NCI-H2196 treated with DMSO at 0.1 percent for 48 hours (cell line): ENCODE measurements around the gene RAB1A.
A peak's percentile ranks its signal among the peaks of the same experiment; 100 is the strongest.
"Not testable (repeated sequence)": the region's sequence is repeated elsewhere in the genome, so short reads cannot be mapped to it uniquely, and the experiment has no call there.

Source experiments
- DNase-seq: peaks from one replicate; lab custom pipeline; 2025; ENCODE audit not compliant: unreplicated experiment; lab: John Stamatoyannopoulos, UW

The RAB1A gene

GRCh38 chr2:65129826-65130663, at the start of gene RAB1A:
TSS of gene RAB1A (minus strand) at chr2:65130106. CDS start at chr2:65129915, 191 bp downstream.
- DNase-seq, result peak; percentile 92

GRCh38 chr2:65177751-65178442, 48.0 kb upstream of the RAB1A start:
- no peak for DNase-seq

GRCh38 chr2:65175894-65176530, 46.1 kb upstream of the RAB1A start:
- DNase-seq, result no peak

- not testable (repeated sequence) for DNase-seq
Observed at GRCh38 chr2:65174031-65174430, 44.1 kb upstream of the RAB1A start.

- no peak for DNase-seq
Observed at GRCh38 chr2:65172994-65173790, 43.3 kb upstream of the RAB1A start.

GRCh38 chr2:65170611-65171477, 40.9 kb upstream of the RAB1A start:
- DNase-seq, result not testable (repeated sequence)

- no peak for DNase-seq
Observed at GRCh38 chr2:65169760-65170136, 39.8 kb upstream of the RAB1A start.

GRCh38 chr2:65165558-65165957, 35.7 kb upstream of the RAB1A start:
- no peak for DNase-seq

GRCh38 chr2:65164426-65164891, 34.6 kb upstream of the RAB1A start:
- DNase-seq, result no peak

- DNase-seq, result no peak
Observed at GRCh38 chr2:65161551-65162100, 31.7 kb upstream of the RAB1A start.

- DNase-seq, result no peak
Observed at GRCh38 chr2:65159906-65160305, 30.0 kb upstream of the RAB1A start.

- DNase-seq, result no peak
Observed at GRCh38 chr2:65159261-65159660, 29.4 kb upstream of the RAB1A start.

GRCh38 chr2:65158557-65158956, 28.7 kb upstream of the RAB1A start:
- no peak for DNase-seq

- DNase-seq, result not testable (repeated sequence)
Observed at GRCh38 chr2:65157856-65158255, 27.9 kb upstream of the RAB1A start.

GRCh38 chr2:65156041-65156440, 26.1 kb upstream of the RAB1A start:
- no peak for DNase-seq

GRCh38 chr2:65153515-65153914, 23.6 kb upstream of the RAB1A start:
- no peak for DNase-seq

GRCh38 chr2:65146078-65146477, 16.2 kb upstream of the RAB1A start:
- DNase-seq, result no peak

GRCh38 chr2:65144571-65144970, 14.7 kb upstream of the RAB1A start:
- no peak for DNase-seq

GRCh38 chr2:65142515-65142914, 12.6 kb upstream of the RAB1A start:
- DNase-seq, result no peak
